Keratinocyte (primary cell): Measurements from ENCODE around the gene TMC7. TPM values are rescaled to one million over a fixed set of nuclear protein-coding genes. Genes with fewer than 3 reads are reported as not detected.

Experiments
- DNase-seq: peaks from one replicate; pipeline ENCODE4 v3.0.0-alpha.2; 2011; ENCODE audit warnings: low read depth, missing footprints, low spot score
- FAIRE-seq: peaks from 2 replicates; lab custom pipeline; 2011; peaks lifted over from hg19 to GRCh38; lab: Jason Lieb, UNC
- H2AFZ ChIP-seq: 2 replicates; pipeline ENCODE4 v1.6.0; 2012; ENCODE audit warnings: low read length, control low read depth, inconsistent platforms; ENCODE audit not compliant: control insufficient read depth
- H3K27ac ChIP-seq: 2 replicates; pipeline ENCODE4 v1.5.1; 2011; ENCODE audit warnings: low read length; ENCODE audit not compliant: control insufficient read depth, insufficient read depth
- H3K27me3 ChIP-seq: 3 replicates; pipeline ENCODE4 v1.6.0; 2011; ENCODE audit warnings: low read length; ENCODE audit not compliant: control insufficient read depth, insufficient read depth; ENCODE audit errors: extremely low read depth
- H3K36me3 ChIP-seq, 2 experiments: 2 replicates in 1 of 2; 3 replicates in 1 of 2; pipeline ENCODE4 v1.5.1; 2011; ENCODE audit warnings: low read length in 2 of 2, mild to moderate bottlenecking in 1 of 2; ENCODE audit not compliant: control insufficient read depth in 2 of 2, insufficient read depth in 2 of 2; ENCODE audit errors: extremely low read depth in 1 of 2
- H3K4me1 ChIP-seq: 3 replicates; pipeline ENCODE4 v1.5.1; 2011; ENCODE audit warnings: low read length; ENCODE audit not compliant: control insufficient read depth, insufficient read depth; ENCODE audit errors: extremely low read depth
- H3K4me2 ChIP-seq: 3 replicates; pipeline ENCODE4 v1.6.0; 2011; ENCODE audit warnings: low read depth, low read length; ENCODE audit not compliant: control insufficient read depth, insufficient read depth; ENCODE audit errors: extremely low read depth
- H3K4me3 ChIP-seq, 3 experiments: fragments of 200-600 bp in 1 of 3; sonication (generic) in 1 of 3; 2 replicates in 2 of 3; 3 replicates in 1 of 3; pipeline ENCODE4 v1.5.1; 2011 to 2016; ENCODE audit warnings: low read length in 3 of 3, mild to moderate bottlenecking in 3 of 3, control low read depth in 2 of 3, inconsistent platforms in 1 of 3, low read depth in 1 of 3, mixed read lengths in 1 of 3, mixed run types in 1 of 3, moderate library complexity in 1 of 3; ENCODE audit not compliant: control insufficient read depth in 2 of 3, insufficient read depth in 2 of 3; ENCODE audit errors: extremely low read depth in 1 of 3
- H3K79me2 ChIP-seq: 2 replicates; pipeline ENCODE4 v1.6.0; 2012; ENCODE audit warnings: low read length; ENCODE audit not compliant: control insufficient read depth, insufficient read depth
- H3K9ac ChIP-seq: 3 replicates; pipeline ENCODE4 v1.6.0; 2011; ENCODE audit warnings: low read length; ENCODE audit not compliant: control insufficient read depth, insufficient read depth; ENCODE audit errors: extremely low read depth
- H3K9me1 ChIP-seq: 3 replicates; pipeline ENCODE4 v1.6.0; 2011; ENCODE audit warnings: low read length; ENCODE audit not compliant: control insufficient read depth, insufficient read depth; ENCODE audit errors: extremely low read depth
- H3K9me3 ChIP-seq: 2 replicates; pipeline ENCODE4 v1.5.1; 2012; ENCODE audit warnings: low read depth, low read length; ENCODE audit not compliant: control insufficient read depth
- H4K20me1 ChIP-seq: 3 replicates; pipeline ENCODE4 v1.6.0; 2011; ENCODE audit warnings: low read length; ENCODE audit not compliant: control insufficient read depth, insufficient read depth; ENCODE audit errors: extremely low read depth
- CTCF ChIP-seq, 3 experiments: IDR thresholded peaks in 1 of 3; conservative IDR thresholded peaks in 1 of 3; optimal IDR thresholded peaks in 1 of 3; 2 replicates in 2 of 3; 3 replicates in 1 of 3; pipeline versions ENCODE3 to v1.5.1; 2011; ENCODE audit warnings: low read length in 3 of 3, mild to moderate bottlenecking in 3 of 3, moderate library complexity in 2 of 3, control low read depth in 1 of 3, inconsistent platforms in 1 of 3; ENCODE audit not compliant: insufficient read depth in 2 of 3; ENCODE audit errors: extremely low read depth in 1 of 3
- EZH2 ChIP-seq: IDR thresholded peaks from one replicate; pipeline ENCODE4 v1.6.1; 2012; ENCODE audit warnings: inconsistent platforms, mild to moderate bottlenecking, low read length, moderate library complexity
- dilution Hi-C: fragments of 300-500 bp; cut with MboI; formaldehyde crosslinking; loops from one replicate; pipeline ENCODE4 v1.7.0; 2020; ENCODE audit warnings: low sequenced_read_pairs; ENCODE audit not compliant: extremely low pct_ligation_motif_present
- polyA plus RNA-seq, 5 experiments: library from polyadenylated mRNA; depleted of rRNA in 3 of 5; stranded (reverse) in 3 of 5; stranded (forward) in 1 of 5; unstranded in 1 of 5; fragments of >200 nt; gene quantifications; 1 replicate in 1 of 5; 2 replicates in 3 of 5; 3 replicates in 1 of 5; pipeline versions ENCODE4 v1.2.1 to v1.2.3, GENCODE V29; 2011 to 2012; ENCODE audit warnings: missing spikeins in 2 of 5, low read depth in 1 of 5, low replicate concordance in 1 of 5

Gene TMC7
- polyA plus RNA-seq, 1 donor (not counting 4 experiments of a cell fraction or from before 2014, with no cell fraction given) = 8.5 TPM

DNA sequence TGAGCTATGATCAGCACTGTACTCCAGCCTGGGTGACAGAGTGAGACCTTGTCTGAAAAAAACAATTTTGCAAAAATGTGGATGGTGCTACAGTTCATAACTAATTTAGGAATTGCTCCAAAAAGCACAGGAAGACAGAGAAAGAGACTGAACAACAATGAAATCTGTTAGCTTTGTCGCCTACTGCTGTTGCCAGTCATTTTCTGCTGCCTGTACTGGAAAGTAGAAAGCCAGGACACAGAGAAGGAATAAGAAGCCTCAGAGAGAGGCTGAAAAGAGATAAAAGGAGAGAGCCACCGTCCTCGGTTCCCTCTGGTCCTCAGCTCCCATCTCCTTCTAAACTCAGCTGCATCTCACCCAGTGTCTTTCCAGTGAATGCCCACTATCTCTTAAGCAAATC, 8.6 kb upstream of the TMC7 start:
- Histone ChIP-seq H2AFZ (no peak overlapping the region), H3K27ac (no peak overlapping the region), H3K27me3 (no peaks in the 10 kb centered on the region), H3K9me3 (no peaks in the 10 kb centered on the region), H3K9me1 (no peaks in the 10 kb centered on the region), H3K9ac (no peak overlapping the region), H3K36me3 (no peaks in the 10 kb centered on the region), H3K4me3 (no peak overlapping the region), H4K20me1 (no peaks in the 10 kb centered on the region), H3K4me1 (no peaks in the 10 kb centered on the region), H3K79me2 (no peaks in the 10 kb centered on the region), H3K4me2 (no peak overlapping the region)
- no peak for FAIRE-seq
- no peak for TF ChIP-seq CTCF (optimal IDR thresholded peaks at IDR 0.05 in 1 of 3, IDR thresholded peaks at IDR 0.05 in 1 of 3, conservative IDR thresholded peaks at IDR 0.05 in 1 of 3; ENCODE audit: extremely low read depth in 1 of 3, insufficient read depth in 2 of 3, low read length in 3 of 3)
- no peak for TF ChIP-seq EZH2
- DNase-seq = no peak
- dilution Hi-C loops = loop anchor here (10.0 kb wide), 1 partner anchor 140 kb away; no protein-coding TSS in a partner anchor

- H3K27me3 ChIP-seq = no peaks in the 10 kb centered on the region
- no peaks in the 10 kb centered on the region for H4K20me1 ChIP-seq
- peaks cover 4% of the 10 kb centered on the region for H3K79me2 ChIP-seq
- H3K4me1 ChIP-seq = peaks cover 12% of the 10 kb centered on the region
- no peaks in the 10 kb centered on the region for H3K9me3 ChIP-seq
- no peak overlapping the region for H3K4me3 ChIP-seq
- H3K9ac ChIP-seq = no peak overlapping the region
- no peak overlapping the region for H3K27ac ChIP-seq
- no peak overlapping the region for H2AFZ ChIP-seq
- no peaks in the 10 kb centered on the region for H3K9me1 ChIP-seq
- no peak for TF ChIP-seq EZH2
- TF ChIP-seq CTCF (optimal IDR thresholded peaks at IDR 0.05 in 1 of 3, IDR thresholded peaks at IDR 0.05 in 1 of 3, conservative IDR thresholded peaks at IDR 0.05 in 1 of 3; ENCODE audit: extremely low read depth in 1 of 3, insufficient read depth in 2 of 3, low read length in 3 of 3) = no peak
- dilution Hi-C loops = loop anchor here (10.0 kb wide), 1 partner anchor 145 kb away; no protein-coding TSS in a partner anchor
- no peak for DNase-seq
- FAIRE-seq = no peak
- H3K36me3 ChIP-seq = no peaks in the 10 kb centered on the region
- H3K4me2 ChIP-seq = no peak overlapping the region
These were observed 3.8 kb upstream of the TMC7 start for GRCh38 chr16:18979936-18980335.
